Hematopoietic multipotent progenitor cell treated with erythropoietin and hydrocortisone succinate and interleukin-3 and kit ligand, for 17 days (in vitro differentiated cells): ENCODE measurements around the gene JADE1.

Experiments
- DNase-seq: peaks from one replicate; pipeline ENCODE4 v3.0.0-alpha.2; 2015; ENCODE audit warnings: low spot score

Gene JADE1

GRCh38 chr4:128877934-128878333 lies 68.4 kb downstream of the JADE1 start:
- no peak for DNase-seq

- DNase-seq: no peak
These were observed 69.8 kb downstream of the JADE1 start for GRCh38 chr4:128879283-128879682.

GRCh38 chr4:128879971-128880370 lies 70.5 kb downstream of the JADE1 start:
- DNase-seq: no peak

DNA sequence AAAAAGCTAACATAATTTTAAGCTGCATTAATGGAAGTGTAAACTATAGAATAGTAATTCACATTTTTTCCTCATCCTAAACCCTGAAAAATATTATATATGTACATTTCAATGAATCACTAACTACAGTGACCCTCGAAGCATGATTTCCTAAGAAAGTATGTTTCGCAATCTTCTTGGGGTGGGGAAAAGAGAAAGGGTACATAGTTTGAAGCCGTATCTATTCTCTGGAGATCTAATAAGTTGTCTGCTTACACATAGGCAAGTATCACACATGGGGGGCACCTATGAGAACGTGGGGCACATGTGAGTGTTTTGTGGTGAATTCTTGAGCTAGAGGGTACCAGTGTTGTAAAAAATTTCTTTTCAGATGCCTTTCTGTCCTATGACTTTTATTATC lies 71.2 kb downstream of the JADE1 start:
- DNase-seq: no peak

DNA sequence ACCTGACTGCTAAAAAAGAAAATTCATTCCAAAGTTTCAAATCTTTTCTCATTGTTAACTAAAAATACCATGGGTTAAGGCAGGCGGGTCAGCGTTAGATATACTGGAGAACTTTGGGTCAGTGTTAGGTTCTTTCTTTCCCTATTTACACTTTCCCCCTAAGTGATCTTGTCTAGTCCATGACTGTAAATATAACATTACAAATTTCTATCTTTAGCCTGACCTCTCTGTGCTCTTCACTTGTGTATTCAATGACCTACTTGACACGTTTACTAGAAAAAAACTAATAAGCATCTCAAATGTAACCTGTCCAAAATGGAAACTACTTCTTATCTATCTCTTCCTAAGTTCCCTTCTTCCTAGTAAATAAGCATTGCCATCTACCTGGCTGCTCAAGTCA lies 95.3 kb downstream of the JADE1 start:
- DNase-seq: no peak

GRCh38 chr4:128906581-128906980 lies 97.1 kb downstream of the JADE1 start:
- no peak for DNase-seq

DNA sequence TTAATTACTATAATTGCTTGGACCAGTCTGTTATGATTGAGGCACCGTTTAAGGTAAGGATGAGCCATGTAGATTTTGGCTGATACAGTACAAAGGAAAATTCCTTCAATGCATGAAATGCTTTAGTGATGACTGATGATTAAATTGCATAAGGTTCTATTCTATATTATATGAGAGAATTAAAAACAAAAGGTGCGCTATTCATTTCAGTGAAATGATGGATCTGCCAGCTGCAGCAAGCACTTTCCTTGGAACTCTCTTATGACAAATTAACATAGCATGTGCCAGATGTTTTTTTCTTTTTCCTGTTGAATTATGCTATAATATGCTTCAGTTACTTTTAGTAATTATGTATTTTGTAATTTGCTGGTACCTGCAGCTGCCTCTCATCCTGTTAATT lies 98.5 kb downstream of the JADE1 start:
- DNase-seq: no peak

DNA sequence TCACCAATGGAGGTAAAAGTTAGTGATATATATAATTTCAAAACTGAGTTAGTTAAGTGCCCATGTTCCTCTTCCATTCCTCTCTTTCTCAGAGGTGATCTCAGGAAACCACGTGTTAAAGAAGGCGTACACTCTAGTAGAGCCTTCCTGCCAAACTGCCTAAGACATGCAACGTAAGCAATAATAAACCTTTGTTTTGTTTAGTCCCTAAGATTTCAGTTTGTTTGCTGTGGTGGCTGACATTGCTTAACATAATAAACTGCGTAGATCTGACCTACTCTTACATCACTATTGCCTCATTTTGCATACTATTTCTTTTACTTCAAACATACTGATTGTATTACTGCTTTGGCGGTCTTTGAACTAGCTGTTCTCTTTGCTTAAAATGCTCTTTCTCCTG lies 99.2 kb downstream of the JADE1 start:
- no peak for DNase-seq

GRCh38 chr4:128913228-128913627 lies 103.7 kb downstream of the JADE1 start:
- no peak for DNase-seq

- no peak for DNase-seq
These were observed 106.0 kb downstream of the JADE1 start for GRCh38 chr4:128915544-128915943.

DNA sequence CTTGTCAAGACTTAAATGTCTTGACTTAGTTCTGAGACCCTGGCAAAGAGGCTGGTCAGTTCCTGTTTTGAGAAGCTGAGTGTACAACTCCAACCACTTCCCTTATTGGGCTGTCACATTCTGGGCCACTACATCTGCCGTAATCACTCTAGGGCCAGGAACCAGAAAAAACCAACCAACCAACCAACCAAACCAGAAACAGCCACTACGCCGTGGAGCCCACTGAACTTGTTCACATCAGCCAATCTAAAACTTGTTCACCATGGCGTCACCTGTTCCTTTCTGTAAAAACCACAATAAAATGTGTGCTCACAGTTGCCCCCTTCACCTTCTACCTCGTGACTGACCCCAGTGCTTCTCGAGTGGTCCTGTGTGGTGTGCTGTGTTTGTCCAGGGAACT lies 107.3 kb downstream of the JADE1 start:
- no peak for DNase-seq

DNA sequence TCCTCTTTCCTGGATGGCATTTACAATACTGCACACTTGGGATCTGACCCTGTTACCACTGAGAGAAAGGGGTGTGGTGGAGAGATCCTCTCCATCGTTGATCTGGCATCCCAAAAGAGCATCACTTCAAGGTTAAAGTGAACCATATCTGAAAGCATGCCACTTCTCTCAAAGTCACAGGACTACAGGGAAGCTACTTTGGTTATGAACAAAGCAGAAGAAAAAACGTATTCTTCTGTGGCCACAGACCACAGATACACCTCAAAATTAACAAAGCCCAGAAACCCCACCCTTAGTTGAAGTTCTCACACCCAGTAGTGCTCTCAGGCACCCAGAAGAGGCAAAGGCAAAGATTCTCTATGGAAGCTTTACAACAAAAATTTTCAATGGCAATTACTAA lies 108.3 kb downstream of the JADE1 start:
- no peak for DNase-seq

GRCh38 chr4:128921954-128922353 lies 112.5 kb downstream of the JADE1 start:
- no peak for DNase-seq
